Muscle of leg (tissue), 11 donors: ENCODE results near the gene DPY30. TPM values are rescaled to one million over a fixed set of nuclear protein-coding genes. Genes with fewer than 3 reads are reported as not detected.

Experiments
- DNase-seq: peaks from one replicate; pipeline ENCODE4 v3.0.0; 2013
- H3K27ac ChIP-seq: one replicate; pipeline ENCODE4 v1.5.1; 2013; ENCODE audit warnings: mild to moderate bottlenecking, low read length, control low read depth
- H3K27me3 ChIP-seq: one replicate; pipeline ENCODE4 v1.6.1; 2013; ENCODE audit warnings: low read length; ENCODE audit not compliant: control insufficient read depth, insufficient read depth
- H3K36me3 ChIP-seq: one replicate; pipeline ENCODE4 v1.6.1; 2013; ENCODE audit warnings: low read length; ENCODE audit not compliant: control insufficient read depth, insufficient read depth
- H3K4me1 ChIP-seq: one replicate; pipeline ENCODE4 v1.6.1; 2013; ENCODE audit warnings: low read length; ENCODE audit not compliant: control insufficient read depth, insufficient read depth
- H3K4me3 ChIP-seq: one replicate; pipeline ENCODE4 v1.5.1; 2013; ENCODE audit warnings: low read length, control low read depth
- H3K9me3 ChIP-seq: replicated peaks from 2 replicates; pipeline ENCODE4 v1.6.1; 2013; ENCODE audit warnings: low read depth, low read length; ENCODE audit not compliant: control insufficient read depth
- WGBS: methylation state at CpG from one replicate; pipeline ENCODE4 v1.1.5; 2013; ENCODE audit warnings: missing lambda C conversion rate; ENCODE audit not compliant: insufficient coverage; 5-methylcytosine and 5-hydroxymethylcytosine counted together
- polyA plus RNA-seq, 8 donors: library from polyadenylated mRNA; unstranded; fragments of 120-200 nt; gene quantifications; one replicate each; pipeline versions ENCODE4 v1.2.1 to v1.2.3, GENCODE V29; 2013; ENCODE audit warnings: inconsistent platforms in 1 of 8, low replicate concordance in 1 of 8; ENCODE audit not compliant: insufficient read length in 8 of 8, insufficient read depth in 1 of 8
- total RNA-seq: library from RNA; stranded (reverse); fragments of 120-200 nt; gene quantifications from one replicate; pipeline ENCODE4 v1.2.4, GENCODE V29; 2013

DPY30 gene
- total and polyA plus RNA-seq, 9 donors: 37.7 to 47.5 (median 45.0) TPM

- H3K4me1 ChIP-seq: peaks cover 2% of the 10 kb centered on the region
- 76% methylated on average over 3 of the region's 6 CpGs for WGBS
- H3K27me3 ChIP-seq: no peaks in the 10 kb centered on the region
- no peaks in the 10 kb centered on the region for H3K9me3 ChIP-seq
- no peaks in the 10 kb centered on the region for H3K36me3 ChIP-seq
- DNase-seq: peak; percentile 27
- H3K27ac ChIP-seq: peak overlapping the region; percentile 3
- H3K4me3 ChIP-seq: no peak overlapping the region
Measured at GRCh38 chr2:31980674-31981356, 58.8 kb downstream of the DPY30 start.

- no peak overlapping the region for H3K27ac ChIP-seq
- peak; percentile 22 for DNase-seq
- no peaks in the 10 kb centered on the region for H3K9me3 ChIP-seq
- H3K27me3 ChIP-seq: no peaks in the 10 kb centered on the region
- H3K36me3 ChIP-seq: no peaks in the 10 kb centered on the region
- H3K4me3 ChIP-seq: no peak overlapping the region
- H3K4me1 ChIP-seq: peaks cover 2% of the 10 kb centered on the region
- no CpG with 5 or more reads among the region's 3 CpGs for WGBS
Measured at GRCh38 chr2:31979956-31980355, 59.6 kb downstream of the DPY30 start.

- Histone ChIP-seq H3K9me3 (no peaks in the 10 kb centered on the region), H3K36me3 (no peaks in the 10 kb centered on the region), H3K4me1 (peaks cover 2% of the 10 kb centered on the region), H3K27me3 (no peaks in the 10 kb centered on the region), H3K27ac (no peak overlapping the region), H3K4me3 (no peak overlapping the region)
- DNase-seq: no peak
- no CpG with 5 or more reads among the region's 3 CpGs for WGBS
Measured at GRCh38 chr2:31979018-31979417, 60.6 kb downstream of the DPY30 start.

GRCh38 chr2:31978436-31978835 is 61.2 kb downstream of the DPY30 start:
- 100% methylated on average over 2 of the region's 6 CpGs for WGBS
- Histone ChIP-seq H3K27ac (no peak overlapping the region), H3K36me3 (no peaks in the 10 kb centered on the region), H3K4me1 (peaks cover 2% of the 10 kb centered on the region), H3K4me3 (no peak overlapping the region), H3K27me3 (no peaks in the 10 kb centered on the region), H3K9me3 (no peaks in the 10 kb centered on the region)
- no peak for DNase-seq

Other genes starting within 250 kb of the DPY30 start
- 30.8 TPM for gene MEMO1, start 28.8 kb downstream of the DPY30 start, total RNA-seq
- gene MEMO1, start 28.8 kb downstream of the DPY30 start, polyA plus RNA-seq: 10 to 100 TPM; 30.6 to 44.3 (median 38.5) TPM
- 26.6 TPM for gene SPAST, start 23.8 kb upstream of the DPY30 start, total RNA-seq
- gene SPAST, start 23.8 kb upstream of the DPY30 start, polyA plus RNA-seq: 10 to 100 TPM; 12.9 to 21.6 (median 16.5) TPM
- gene SLC30A6, start 126.1 kb upstream of the DPY30 start, total RNA-seq: 19.0 TPM
- gene SLC30A6, start 126.1 kb upstream of the DPY30 start, polyA plus RNA-seq: 10 to 100 TPM; 12.9 to 17.7 (median 14.9) TPM
- gene NLRC4, start 225.1 kb upstream of the DPY30 start, total RNA-seq: 0.40 TPM
- gene NLRC4, start 225.1 kb upstream of the DPY30 start, polyA plus RNA-seq: 1 to 10 TPM in 4 of 8 donors, under 1 TPM in 4; 0.65 to 1.1 (median 1.00) TPM
- 36.4 TPM for gene YIPF4, start 238.1 kb upstream of the DPY30 start, total RNA-seq
- gene YIPF4, start 238.1 kb upstream of the DPY30 start, polyA plus RNA-seq: 10 to 100 TPM; 33.4 to 48.4 (median 38.2) TPM